ENCODE results near the gene SLC6A16.
"Not testable (repeated sequence)": the region's sequence is repeated elsewhere in the genome, so short reads cannot be mapped to it uniquely, and the experiment has no call there.

SLC6A16 gene

DNA sequence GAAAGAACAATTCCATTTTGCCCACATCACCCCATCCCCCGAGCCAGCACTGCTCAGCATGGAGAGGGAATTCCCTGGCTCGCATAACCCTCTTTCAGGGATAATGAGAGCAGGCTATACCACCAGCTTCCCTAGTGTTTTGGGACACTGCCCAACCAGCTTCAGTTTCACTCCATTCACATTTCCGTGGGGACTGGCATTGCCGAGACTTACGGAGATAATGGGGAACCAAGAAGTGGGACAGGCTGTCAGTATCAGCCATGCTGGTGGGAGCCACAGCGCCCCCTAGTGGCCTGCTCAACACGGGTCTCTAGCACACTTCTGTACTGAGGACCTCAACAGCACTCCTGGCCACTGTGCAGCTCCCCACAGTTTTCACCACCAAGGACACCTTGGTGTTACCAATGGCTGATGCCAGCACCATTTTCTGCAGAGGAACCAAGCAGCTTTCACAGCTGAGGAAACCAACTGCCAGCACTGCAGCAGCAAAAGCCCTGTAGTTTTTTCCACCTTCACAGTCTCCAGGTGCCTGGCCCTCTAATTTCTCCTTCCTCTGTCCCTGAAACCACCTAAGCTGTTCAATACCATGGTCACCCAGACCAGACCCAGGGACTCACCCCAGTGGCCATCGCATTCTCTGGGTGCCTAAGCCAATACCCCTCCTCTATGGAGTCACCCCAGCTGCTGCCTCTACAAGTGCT is 23.7 kb downstream of the SLC6A16 start:
- TF ChIP-seq POLR2AphosphoS5 (IDR thresholded peaks at IDR 0.05; ENCODE audit: low read depth, low read length), result no peak
- TF ChIP-seq POLR2A (IDR thresholded peaks at IDR 0.05; ENCODE audit: low read depth, low read length), result no peak
- TF ChIP-seq SPI1 (IDR thresholded peaks at IDR 0.05; ENCODE audit: low read depth, low read length), result peak; percentile 41; the same call in 1 of the 2 replicates
- no peak for TF ChIP-seq POU2F2 (IDR thresholded peaks at IDR 0.05; ENCODE audit: low read depth, low read length)
- TF ChIP-seq TAF1 (IDR thresholded peaks at IDR 0.05; ENCODE audit: low read depth, low read length), result no peak
- TF ChIP-seq PAX5 (IDR thresholded peaks at IDR 0.05; ENCODE audit: insufficient read depth, low read length, severe bottlenecking), result no peak
- FAIRE-seq (peak; percentile 98), DNase-seq (ENCODE audit: insufficient read length, low spot score) (peak; percentile 70)

DNA sequence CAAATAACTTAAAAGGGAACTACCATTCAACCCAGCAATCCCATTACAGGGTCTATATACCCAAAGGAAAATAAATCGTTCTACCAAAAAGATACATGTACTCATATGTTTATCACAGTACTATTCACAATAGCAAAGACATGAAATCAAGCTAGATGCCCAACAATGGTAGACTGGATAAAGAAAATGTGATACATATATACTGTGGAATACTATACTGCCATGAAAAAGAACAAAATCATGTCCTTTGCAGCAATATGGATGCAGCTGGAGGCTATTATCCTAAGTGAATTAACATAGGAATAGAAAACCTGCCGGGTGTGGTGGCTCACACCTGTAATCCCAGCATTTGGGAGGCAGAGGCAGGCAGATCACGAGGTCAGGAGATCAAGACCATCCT is 26.3 kb downstream of the SLC6A16 start:
- FAIRE-seq; DNase-seq (ENCODE audit: insufficient read length, low spot score): not testable (repeated sequence)

DNA sequence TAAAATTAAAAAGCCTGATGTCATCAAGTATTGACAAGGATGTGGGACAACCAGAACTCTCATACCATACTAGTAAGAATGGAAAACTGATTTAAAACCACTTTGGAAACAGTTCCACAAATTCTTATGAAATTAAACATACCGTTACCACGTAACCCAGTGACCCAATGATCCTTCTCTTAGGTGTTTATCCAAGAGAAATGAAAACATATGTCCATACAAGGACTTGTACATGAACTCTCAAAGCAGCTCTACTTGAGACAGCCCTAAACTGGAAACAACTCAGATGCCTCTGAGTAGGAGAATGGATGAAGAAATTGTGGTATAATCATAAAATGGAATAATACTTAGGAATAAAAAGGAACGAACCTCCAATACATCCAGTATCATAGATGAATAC is 27.6 kb downstream of the SLC6A16 start:
- FAIRE-seq, result no peak
- no peak for TF ChIP-seq POLR2A (IDR thresholded peaks at IDR 0.05; ENCODE audit: low read depth, low read length)
- TF ChIP-seq TAF1 (IDR thresholded peaks at IDR 0.05; ENCODE audit: low read depth, low read length), result no peak
- TF ChIP-seq PAX5 (IDR thresholded peaks at IDR 0.05; ENCODE audit: insufficient read depth, low read length, severe bottlenecking), result no peak
- no peak for TF ChIP-seq POU2F2 (IDR thresholded peaks at IDR 0.05; ENCODE audit: low read depth, low read length)
- no peak for TF ChIP-seq SPI1 (IDR thresholded peaks at IDR 0.05; ENCODE audit: low read depth, low read length)
- TF ChIP-seq POLR2AphosphoS5 (IDR thresholded peaks at IDR 0.05; ENCODE audit: low read depth, low read length), result no peak
- no peak for DNase-seq (ENCODE audit: insufficient read length, low spot score)

DNA sequence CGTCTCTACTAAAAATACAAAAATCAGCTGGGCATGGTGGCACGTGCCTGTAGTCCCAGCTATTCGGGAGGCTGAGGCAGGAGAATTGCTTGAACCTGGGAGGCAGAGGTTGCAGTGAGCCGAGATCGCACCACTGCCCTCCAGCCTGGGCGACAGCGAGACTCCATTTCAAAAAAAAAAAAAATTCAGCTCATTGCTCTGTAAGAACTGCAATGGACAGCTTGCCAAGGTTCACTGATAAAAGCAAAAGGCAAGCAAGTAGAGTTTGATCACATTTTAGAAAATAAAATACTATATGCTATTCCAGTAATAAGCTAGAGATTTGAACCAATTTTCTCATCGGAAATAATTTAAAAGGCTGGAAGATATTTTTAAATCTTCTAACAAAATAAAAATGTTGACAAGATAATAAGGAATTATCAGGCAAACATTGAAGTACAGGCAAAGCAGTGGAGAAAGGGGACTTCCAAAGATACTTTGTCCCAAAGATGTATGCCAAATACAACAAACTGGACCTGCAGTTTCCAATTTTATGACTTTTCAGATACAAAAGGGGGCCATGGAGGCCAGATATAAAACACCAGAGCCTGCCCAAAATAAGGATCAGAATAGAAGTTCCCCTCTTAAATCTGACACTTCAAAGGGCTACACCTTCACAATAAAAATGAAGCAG is 29.6 kb downstream of the SLC6A16 start:
- no peak for FAIRE-seq

DNA sequence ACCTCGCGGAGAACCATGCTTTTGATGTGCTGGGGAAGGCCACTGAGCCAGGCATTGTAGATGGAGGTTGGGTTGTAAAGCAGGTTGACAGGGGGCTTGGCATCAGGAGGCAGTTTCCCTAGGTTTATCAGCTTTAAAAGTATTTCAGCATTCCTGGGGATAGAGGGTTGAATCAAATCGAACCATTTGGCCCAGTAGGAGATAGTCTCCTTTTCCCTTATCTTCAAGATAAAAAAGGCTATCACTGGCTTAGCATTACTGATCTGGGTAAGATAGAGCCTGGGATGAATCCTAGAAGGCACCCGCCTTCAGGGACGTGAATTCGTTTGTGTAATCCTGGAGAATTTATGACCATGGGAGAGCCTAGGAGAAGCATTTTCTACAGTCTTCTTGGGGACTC is 30.6 kb downstream of the SLC6A16 start:
- FAIRE-seq, result no peak
- TF ChIP-seq POU2F2 (IDR thresholded peaks at IDR 0.05; ENCODE audit: low read depth, low read length) (no peak), POLR2A (IDR thresholded peaks at IDR 0.05; ENCODE audit: low read depth, low read length) (no peak), POLR2AphosphoS5 (IDR thresholded peaks at IDR 0.05; ENCODE audit: low read depth, low read length) (no peak), SPI1 (IDR thresholded peaks at IDR 0.05; ENCODE audit: low read depth, low read length) (no peak), PAX5 (IDR thresholded peaks at IDR 0.05; ENCODE audit: insufficient read depth, low read length, severe bottlenecking) (no peak), TAF1 (IDR thresholded peaks at IDR 0.05; ENCODE audit: low read depth, low read length) (no peak)
- DNase-seq (ENCODE audit: insufficient read length, low spot score), result no peak

More for the DNA sequence above, 29.6 kb downstream of the SLC6A16 start:
- no peak for DNase-seq (ENCODE audit: insufficient read length, low spot score)
- no peak for TF ChIP-seq POU2F2 (IDR thresholded peaks at IDR 0.05; ENCODE audit: low read depth, low read length)
- no peak for TF ChIP-seq PAX5 (IDR thresholded peaks at IDR 0.05; ENCODE audit: insufficient read depth, low read length, severe bottlenecking)
- TF ChIP-seq SPI1 (IDR thresholded peaks at IDR 0.05; ENCODE audit: low read depth, low read length), result no peak
- TF ChIP-seq POLR2A (IDR thresholded peaks at IDR 0.05; ENCODE audit: low read depth, low read length), result no peak
- TF ChIP-seq POLR2AphosphoS5 (IDR thresholded peaks at IDR 0.05; ENCODE audit: low read depth, low read length), result no peak
- no peak for TF ChIP-seq TAF1 (IDR thresholded peaks at IDR 0.05; ENCODE audit: low read depth, low read length)

DNA sequence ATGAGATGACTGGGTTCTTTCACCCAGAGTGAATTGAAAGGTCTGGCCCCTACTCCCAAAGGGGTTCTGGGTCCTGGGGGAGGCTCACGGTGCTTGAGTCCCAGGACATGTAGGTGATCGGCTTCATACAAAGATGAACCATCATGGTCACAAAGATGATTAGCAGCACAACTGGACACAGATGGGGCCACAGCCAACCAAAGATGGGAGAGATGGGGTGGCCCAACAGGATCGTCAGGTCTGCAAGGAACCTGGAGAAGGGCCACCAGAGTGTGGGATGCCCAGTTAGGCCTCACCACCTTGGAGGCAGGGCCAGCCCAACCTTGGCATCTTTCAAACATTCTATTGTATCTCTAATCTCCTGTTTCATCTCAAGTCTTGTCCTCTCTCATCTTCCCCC is 34.5 kb downstream of the SLC6A16 start:
- DNase-seq (ENCODE audit: insufficient read length, low spot score), result no peak
- no peak for FAIRE-seq
- no peak for TF ChIP-seq SPI1 (IDR thresholded peaks at IDR 0.05; ENCODE audit: low read depth, low read length)
- TF ChIP-seq POLR2A (IDR thresholded peaks at IDR 0.05; ENCODE audit: low read depth, low read length), result no peak
- no peak for TF ChIP-seq POLR2AphosphoS5 (IDR thresholded peaks at IDR 0.05; ENCODE audit: low read depth, low read length)
- no peak for TF ChIP-seq PAX5 (IDR thresholded peaks at IDR 0.05; ENCODE audit: insufficient read depth, low read length, severe bottlenecking)
- TF ChIP-seq TAF1 (IDR thresholded peaks at IDR 0.05; ENCODE audit: low read depth, low read length), result no peak
- TF ChIP-seq POU2F2 (IDR thresholded peaks at IDR 0.05; ENCODE audit: low read depth, low read length), result no peak

DNA sequence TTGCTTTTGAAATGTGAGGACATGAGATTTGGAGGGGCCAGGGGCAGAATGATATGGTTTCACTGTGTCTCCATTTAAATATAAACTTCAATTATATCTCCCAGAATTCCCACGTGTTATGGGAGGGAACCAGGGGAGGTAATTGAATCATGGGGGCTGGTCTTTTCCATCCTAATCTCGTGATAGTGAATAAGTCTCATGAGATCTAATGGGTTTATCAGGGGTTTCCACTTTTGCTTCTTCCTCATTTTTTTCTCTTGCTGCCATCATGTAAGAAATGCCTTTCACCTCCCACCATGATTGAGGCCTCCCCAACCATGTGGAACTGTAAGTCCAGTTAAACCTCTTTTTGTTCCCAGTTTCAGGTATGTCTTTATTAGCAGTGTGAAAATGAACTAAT is 35.7 kb downstream of the SLC6A16 start:
- DNase-seq (ENCODE audit: insufficient read length, low spot score); FAIRE-seq: not testable (repeated sequence)

DNA sequence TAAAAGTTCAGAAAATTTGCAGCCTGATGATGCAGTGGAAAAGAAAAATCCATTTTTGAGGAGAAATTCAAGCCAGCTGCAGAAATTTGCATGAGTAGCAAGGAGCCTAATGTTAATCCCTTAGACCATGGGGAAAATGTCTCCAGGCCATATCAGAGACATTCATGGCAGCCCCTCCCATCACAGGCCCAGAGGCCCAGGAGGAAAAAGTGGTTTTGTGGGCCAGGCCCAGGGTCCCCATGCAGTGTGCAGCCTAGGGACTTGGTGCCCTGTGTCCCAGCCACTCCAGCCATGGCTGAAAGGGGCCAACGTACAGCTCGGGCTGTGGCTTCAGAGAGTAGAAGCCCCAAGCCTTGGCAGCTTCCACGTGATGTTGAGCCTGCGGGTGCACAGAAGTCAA is 36.8 kb downstream of the SLC6A16 start:
- FAIRE-seq; DNase-seq (ENCODE audit: insufficient read length, low spot score): not testable (repeated sequence)

DNA sequence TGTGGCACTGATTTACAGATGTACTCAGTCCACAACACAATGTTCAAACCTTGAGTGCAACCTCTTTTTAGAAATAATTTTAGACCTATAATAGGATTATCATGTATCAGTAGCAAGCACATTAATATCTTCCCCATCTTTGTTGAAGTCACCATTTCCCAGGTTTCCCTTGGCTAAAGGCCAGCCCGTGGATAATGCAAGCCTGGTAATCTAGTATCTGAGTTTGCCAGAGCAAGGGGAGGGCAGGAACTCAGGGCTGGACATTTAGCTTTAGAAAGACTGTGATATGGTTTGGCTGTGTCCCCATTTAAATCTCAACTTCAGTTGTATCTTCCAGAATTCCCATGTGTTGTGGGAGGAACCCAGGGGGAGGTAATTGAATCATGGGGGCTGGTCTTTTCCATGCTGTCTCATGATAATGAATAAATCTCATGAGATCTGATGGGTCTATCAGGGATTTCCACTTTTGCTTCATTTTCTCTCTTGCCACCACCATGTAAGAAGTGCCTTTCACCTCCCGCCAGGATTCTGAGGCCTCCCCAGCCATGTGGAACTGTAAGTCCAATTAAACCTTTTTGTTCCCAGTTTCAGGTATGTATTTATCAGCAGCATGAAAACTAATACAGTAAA is 37.7 kb downstream of the SLC6A16 start:
- FAIRE-seq, result no peak
- TF ChIP-seq POLR2A (IDR thresholded peaks at IDR 0.05; ENCODE audit: low read depth, low read length) (no peak), TAF1 (IDR thresholded peaks at IDR 0.05; ENCODE audit: low read depth, low read length) (no peak), PAX5 (IDR thresholded peaks at IDR 0.05; ENCODE audit: insufficient read depth, low read length, severe bottlenecking) (no peak), POLR2AphosphoS5 (IDR thresholded peaks at IDR 0.05; ENCODE audit: low read depth, low read length) (no peak), SPI1 (IDR thresholded peaks at IDR 0.05; ENCODE audit: low read depth, low read length) (no peak), POU2F2 (IDR thresholded peaks at IDR 0.05; ENCODE audit: low read depth, low read length) (no peak)

DNA sequence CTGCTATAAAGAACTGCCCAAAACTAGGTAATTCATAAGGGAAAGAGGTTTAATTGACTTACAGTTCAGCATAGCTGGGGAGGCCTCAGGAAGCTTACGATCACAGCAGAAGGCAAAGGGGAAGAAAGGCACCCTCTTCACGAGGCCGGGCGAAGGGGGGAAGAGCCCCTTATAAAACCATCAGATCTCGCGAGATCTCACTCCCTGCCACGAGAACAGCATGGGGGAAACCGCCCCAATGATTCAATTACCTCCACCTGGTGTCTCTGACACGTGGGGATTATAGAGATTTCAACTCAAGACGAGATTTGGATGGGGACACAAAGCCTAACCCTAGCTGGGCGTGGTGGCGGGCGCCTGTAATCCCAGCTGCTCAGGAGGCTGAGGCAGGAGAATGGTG is 42.8 kb downstream of the SLC6A16 start:
- FAIRE-seq (no peak), DNase-seq (ENCODE audit: insufficient read length, low spot score) (no peak)

More for the DNA sequence above, 37.7 kb downstream of the SLC6A16 start:
- no peak for DNase-seq (ENCODE audit: insufficient read length, low spot score)

More for the DNA sequence above, 42.8 kb downstream of the SLC6A16 start:
- TF ChIP-seq POLR2A (IDR thresholded peaks at IDR 0.05; ENCODE audit: low read depth, low read length) (no peak), SPI1 (IDR thresholded peaks at IDR 0.05; ENCODE audit: low read depth, low read length) (no peak), TAF1 (IDR thresholded peaks at IDR 0.05; ENCODE audit: low read depth, low read length) (no peak), PAX5 (IDR thresholded peaks at IDR 0.05; ENCODE audit: insufficient read depth, low read length, severe bottlenecking) (no peak), POLR2AphosphoS5 (IDR thresholded peaks at IDR 0.05; ENCODE audit: low read depth, low read length) (no peak), POU2F2 (IDR thresholded peaks at IDR 0.05; ENCODE audit: low read depth, low read length) (no peak)
